ENCODE measurements around the gene SPINT2.
A peak's percentile ranks its signal among the peaks of the same experiment; 100 is the strongest.
"Not testable (repeated sequence)": the region's sequence is repeated elsewhere in the genome, so short reads cannot be mapped to it uniquely, and the experiment has no call there.

The SPINT2 gene

DNA sequence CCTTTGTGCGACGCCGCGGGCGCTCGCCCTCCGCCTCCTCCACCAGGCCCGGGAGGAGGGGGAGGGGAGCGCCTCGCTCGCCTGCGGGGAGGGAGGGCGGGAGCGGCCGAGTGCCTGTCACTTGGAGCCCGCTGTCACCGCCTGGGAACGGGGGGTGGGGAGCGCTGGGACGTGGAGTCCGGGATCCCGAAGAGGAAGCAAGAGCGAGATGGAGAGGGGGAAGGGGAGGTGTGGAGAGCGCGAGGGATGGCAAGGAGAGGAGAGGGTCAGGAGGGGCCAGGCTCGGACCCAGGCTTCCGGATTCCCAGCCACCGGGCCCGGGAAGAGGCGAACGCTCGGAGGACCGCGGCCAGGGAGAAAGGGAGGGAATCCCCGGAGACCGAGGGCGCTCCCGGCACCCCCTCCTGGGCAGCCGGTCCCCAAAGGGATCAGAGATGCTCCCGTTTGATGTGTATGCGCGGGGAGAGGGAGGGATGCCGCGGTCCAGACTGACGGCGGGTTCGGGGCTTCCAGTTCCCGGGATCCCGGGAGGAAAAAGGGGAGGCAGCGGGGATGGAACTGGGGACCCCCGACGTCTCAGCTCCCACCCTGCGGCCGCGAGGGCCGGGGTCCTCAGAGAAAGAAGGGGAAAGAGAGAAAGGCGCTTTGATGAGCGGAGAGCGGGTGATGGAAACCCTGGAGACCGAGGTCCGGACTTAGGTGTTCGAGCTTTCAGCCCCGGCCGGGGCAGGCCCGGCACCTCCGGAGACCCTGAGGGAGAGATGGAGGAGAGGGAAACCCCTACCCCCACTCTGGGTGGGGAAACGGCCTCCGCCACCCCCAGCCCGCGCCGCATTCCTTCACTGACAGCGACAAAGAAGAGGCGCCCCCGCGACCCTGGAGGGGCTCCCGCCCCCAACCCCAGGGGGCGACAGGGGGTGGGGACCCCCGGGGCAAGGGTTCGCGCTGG, 35.6 kb upstream of the SPINT2 start:
- ATAC-seq (no peak), DNase-seq (no peak)
- Mint-ChIP-seq H3K4me3 (peak overlapping the region; percentile 80 to 82), H3K9me3 (no peaks in the 10 kb centered on the region), H3K27me3 (peaks cover 85% of the 10 kb centered on the region), H3K4me1 (peaks cover 25% of the 10 kb centered on the region), H3K27ac (no peak overlapping the region)

DNA sequence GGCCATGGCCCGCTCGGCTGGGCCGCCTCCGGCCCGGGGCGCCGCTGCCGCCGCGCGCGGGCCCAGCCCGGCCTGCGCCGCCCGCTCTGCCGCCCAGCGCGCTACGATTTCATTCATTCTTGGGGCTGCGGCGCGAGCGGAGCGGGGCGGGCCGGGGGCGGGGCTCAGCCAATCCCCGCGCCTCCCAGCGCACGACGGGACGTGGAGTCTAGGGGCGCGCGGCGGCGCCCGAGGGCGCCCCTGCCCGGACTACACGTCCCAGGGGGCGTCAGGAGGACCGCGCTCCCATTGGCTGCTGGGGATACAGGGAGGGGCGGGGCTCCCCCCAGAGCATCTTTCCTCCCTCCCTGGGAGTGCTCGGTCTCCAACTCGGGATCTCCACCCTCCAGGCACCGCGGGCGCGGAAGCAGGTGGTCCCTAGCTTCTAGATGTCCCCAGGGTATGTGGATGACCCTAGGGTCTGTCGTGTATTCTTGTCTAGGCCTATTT, 34.7 kb upstream of the SPINT2 start:
- Mint-ChIP-seq H3K27ac (no peak overlapping the region), H3K9me3 (no peaks in the 10 kb centered on the region)

DNA sequence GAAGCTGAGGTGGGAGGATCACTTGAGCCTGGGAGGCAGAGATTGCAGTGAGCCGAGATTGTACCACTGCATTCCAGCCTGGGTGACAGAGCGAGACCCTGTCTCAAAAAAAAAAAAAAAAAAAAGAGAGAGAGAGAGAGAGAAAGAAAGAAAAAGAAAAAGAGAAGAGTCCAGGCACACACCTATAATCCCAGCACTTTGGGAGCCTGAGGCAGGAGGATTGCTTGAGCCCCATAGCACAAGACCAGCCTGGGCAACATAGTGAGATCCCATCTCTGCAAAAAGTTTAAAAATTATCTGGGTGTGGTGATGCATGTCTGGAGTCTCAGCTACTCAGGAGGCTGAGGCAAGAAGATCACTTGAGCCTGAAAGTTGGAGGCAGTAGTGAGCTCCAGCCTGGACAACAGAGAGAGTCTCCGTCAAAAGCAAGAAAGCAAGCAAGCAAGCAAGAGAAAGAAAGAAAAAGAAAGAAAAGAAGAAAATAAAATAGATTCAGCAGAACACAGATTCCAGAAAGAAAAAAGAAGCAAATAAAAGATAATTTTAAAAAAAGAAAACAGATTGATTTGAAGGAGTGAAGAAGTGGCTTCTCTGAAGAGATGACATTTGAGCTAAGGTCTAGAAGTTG, 33.8 kb upstream of the SPINT2 start:
- ATAC-seq, H3K9me3 Mint-ChIP-seq, DNase-seq, H3K27ac Mint-ChIP-seq, H3K4me3 Mint-ChIP-seq: not testable (repeated sequence)
- peaks cover 82% of the 10 kb centered on the region for H3K27me3 Mint-ChIP-seq
- peaks cover 15% of the 10 kb centered on the region for H3K4me1 Mint-ChIP-seq

More for the DNA sequence above, 34.7 kb upstream of the SPINT2 start:
- Mint-ChIP-seq H3K4me1 (peaks cover 16% of the 10 kb centered on the region), H3K4me3 (peak overlapping the region; percentile 35 to 36), H3K27me3 (peaks cover 84% of the 10 kb centered on the region)
- peak; percentile 87 for ATAC-seq
- peak; percentile 51 to 60 for DNase-seq

GRCh38 chr19:38231918-38232317, 32.5 kb upstream of the SPINT2 start:
- H3K27me3 Mint-ChIP-seq: peaks cover 76% of the 10 kb centered on the region
- no peak overlapping the region for H3K4me3 Mint-ChIP-seq

GRCh38 chr19:38233740-38234251, 30.6 kb upstream of the SPINT2 start:
- Mint-ChIP-seq H3K27me3 (peaks cover 66% of the 10 kb centered on the region), H3K4me1 (peaks cover 3% of the 10 kb centered on the region), H3K27ac (no peak overlapping the region), H3K9me3 (no peaks in the 10 kb centered on the region), H3K4me3 (no peak overlapping the region)
- DNase-seq (peak; percentile 80 to 81), ATAC-seq (peak; percentile 77)

More at GRCh38 chr19:38231918-38232317, 32.5 kb upstream of the SPINT2 start:
- DNase-seq: no peak
- H3K4me1 Mint-ChIP-seq: peaks cover 15% of the 10 kb centered on the region
- H3K9me3 Mint-ChIP-seq: no peaks in the 10 kb centered on the region
- no peak for ATAC-seq
- H3K27ac Mint-ChIP-seq: no peak overlapping the region

DNA sequence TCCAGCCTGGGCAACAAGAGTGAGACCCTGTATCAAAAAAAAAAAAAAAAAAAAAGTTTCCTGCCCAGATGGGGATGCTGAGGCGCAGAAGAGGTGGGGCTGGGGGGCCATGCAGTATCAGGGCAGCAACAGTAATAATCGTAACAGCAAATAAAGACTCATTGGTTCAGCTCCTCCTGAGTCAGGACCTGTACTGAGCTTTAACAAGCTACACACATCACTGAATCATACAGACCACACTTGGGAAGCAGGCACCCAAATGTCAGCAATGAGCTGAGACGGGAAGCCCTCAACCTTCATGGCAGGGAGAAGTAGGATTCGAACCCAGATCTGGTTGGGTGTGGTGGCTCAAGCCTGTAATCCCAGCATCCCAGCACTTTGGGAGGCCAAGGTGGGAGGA, 29.8 kb upstream of the SPINT2 start:
- H3K4me3 Mint-ChIP-seq: no peak overlapping the region
- ATAC-seq (no peak), DNase-seq (no peak)
- no peak overlapping the region for H3K27ac Mint-ChIP-seq
- H3K27me3 Mint-ChIP-seq: peaks cover 61% of the 10 kb centered on the region
- H3K4me1 Mint-ChIP-seq: no peaks in the 10 kb centered on the region
- no peaks in the 10 kb centered on the region for H3K9me3 Mint-ChIP-seq

GRCh38 chr19:38239816-38240215, 24.6 kb upstream of the SPINT2 start:
- no peak for DNase-seq
- ATAC-seq: no peak
- Mint-ChIP-seq H3K27me3 (peaks cover 21% of the 10 kb centered on the region), H3K27ac (no peak overlapping the region), H3K9me3 (no peaks in the 10 kb centered on the region), H3K4me3 (no peak overlapping the region), H3K4me1 (peaks cover 9% of the 10 kb centered on the region)

DNA sequence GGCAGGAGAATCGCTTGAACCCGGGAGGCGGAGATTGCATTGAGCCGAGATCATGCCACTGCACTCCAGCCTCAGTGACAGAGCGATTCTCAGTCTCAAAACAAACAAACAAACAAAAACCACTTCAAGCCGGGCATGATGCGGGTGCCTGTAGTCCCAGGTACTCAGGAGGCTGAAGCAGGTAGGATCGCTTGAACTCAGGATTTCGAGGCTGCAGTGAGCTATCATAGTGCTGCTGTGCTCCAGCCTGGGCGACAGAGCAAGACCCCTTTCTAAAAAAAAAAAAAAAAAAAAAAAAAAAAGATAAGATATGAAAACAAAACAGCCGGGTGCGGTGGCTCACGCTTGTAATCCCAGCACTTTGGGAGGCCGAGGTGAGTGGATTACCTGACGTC, 21.1 kb upstream of the SPINT2 start:
- ATAC-seq: no peak
- Mint-ChIP-seq H3K9me3 (no peaks in the 10 kb centered on the region), H3K27ac (peak overlapping the region in 1 of 2 donors; percentile 91), H3K4me1 (peaks cover 9% of the 10 kb centered on the region), H3K4me3 (peak overlapping the region; percentile 77 to 83), H3K27me3 (peaks cover 7% of the 10 kb centered on the region)
- no peak for DNase-seq

GRCh38 chr19:38245826-38246498, 18.4 kb upstream of the SPINT2 start:
- Mint-ChIP-seq H3K4me1 (peaks cover 9% of the 10 kb centered on the region), H3K4me3 (no peak overlapping the region), H3K27me3 (peaks cover 7% of the 10 kb centered on the region), H3K9me3 (no peaks in the 10 kb centered on the region), H3K27ac (no peak overlapping the region)
- no peak for DNase-seq
- no peak for ATAC-seq

DNA sequence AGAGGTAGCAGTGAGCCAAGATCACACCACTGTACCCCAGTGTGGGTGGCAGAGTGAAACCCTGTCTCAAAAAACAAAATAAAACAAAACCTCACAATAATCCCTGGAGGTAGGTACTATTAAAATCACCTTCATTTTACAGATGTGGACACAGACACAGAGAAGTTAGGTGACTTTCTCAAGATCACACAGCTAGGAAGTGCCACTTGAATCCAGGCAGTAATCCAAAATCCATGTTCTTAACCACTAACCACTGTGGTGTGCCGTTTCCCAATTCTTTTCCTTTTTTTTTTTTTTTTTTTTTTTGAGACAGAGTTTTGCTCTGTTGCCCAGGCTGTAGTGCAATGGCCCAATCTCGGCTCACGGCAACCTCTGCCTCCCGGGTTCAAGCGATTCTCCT, 17.2 kb upstream of the SPINT2 start:
- no peak overlapping the region for H3K4me3 Mint-ChIP-seq
- no peak overlapping the region for H3K27ac Mint-ChIP-seq
- peaks cover 7% of the 10 kb centered on the region for H3K27me3 Mint-ChIP-seq
- H3K9me3 Mint-ChIP-seq: no peaks in the 10 kb centered on the region
- DNase-seq (no peak), ATAC-seq (no peak)
- peaks cover 9% of the 10 kb centered on the region for H3K4me1 Mint-ChIP-seq

DNA sequence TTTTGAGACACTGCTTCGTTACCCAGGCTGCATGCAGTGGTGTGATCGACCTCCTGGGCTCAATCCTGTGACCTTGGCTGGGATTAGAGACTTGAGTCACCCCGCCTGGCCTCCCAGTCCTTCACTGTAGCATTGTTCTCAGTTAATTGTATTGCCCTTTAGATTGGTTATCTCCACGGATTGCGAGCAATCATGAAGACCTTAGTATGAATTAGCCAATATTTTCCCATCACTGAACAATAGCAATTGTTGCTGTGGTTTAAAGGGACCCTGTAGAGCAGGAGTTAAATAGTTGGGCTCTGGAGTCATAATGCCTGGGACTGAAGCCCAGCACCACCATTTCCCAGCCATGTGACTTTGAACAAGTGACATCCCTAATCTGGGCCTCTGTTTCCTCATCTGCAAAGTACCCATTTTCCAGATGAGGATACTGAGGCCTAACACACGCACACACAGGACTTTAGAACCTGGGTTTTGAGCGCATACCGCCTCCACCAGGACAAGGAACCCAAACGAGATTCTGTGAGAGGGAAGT, 16.6 kb upstream of the SPINT2 start:
- H3K27me3 Mint-ChIP-seq: peaks cover 7% of the 10 kb centered on the region
- DNase-seq (no peak), ATAC-seq (no peak)
- no peak overlapping the region for H3K27ac Mint-ChIP-seq
- peaks cover 9% of the 10 kb centered on the region for H3K4me1 Mint-ChIP-seq
- H3K9me3 Mint-ChIP-seq: no peaks in the 10 kb centered on the region
- H3K4me3 Mint-ChIP-seq: no peak overlapping the region

GRCh38 chr19:38248421-38248820, 16.0 kb upstream of the SPINT2 start:
- ATAC-seq (no peak), DNase-seq (no peak)
- Mint-ChIP-seq H3K27ac (no peak overlapping the region), H3K27me3 (peaks cover 7% of the 10 kb centered on the region), H3K4me3 (no peak overlapping the region), H3K9me3 (no peaks in the 10 kb centered on the region), H3K4me1 (peaks cover 8% of the 10 kb centered on the region)

- Mint-ChIP-seq H3K4me1 (no peaks in the 10 kb centered on the region), H3K27me3 (peaks cover 12% of the 10 kb centered on the region), H3K4me3 (no peak overlapping the region), H3K27ac (no peak overlapping the region), H3K9me3 (no peaks in the 10 kb centered on the region)
- no peak for DNase-seq
- no peak for ATAC-seq
Measured at GRCh38 chr19:38250428-38250820, 13.9 kb upstream of the SPINT2 start.

GRCh38 chr19:38250821-38251563, 13.4 kb upstream of the SPINT2 start:
- no peaks in the 10 kb centered on the region for H3K4me1 Mint-ChIP-seq
- peak overlapping the region in 1 of 2 donors; percentile 10 for H3K27ac Mint-ChIP-seq
- no peaks in the 10 kb centered on the region for H3K9me3 Mint-ChIP-seq
- no peak for ATAC-seq
- peaks cover 17% of the 10 kb centered on the region for H3K27me3 Mint-ChIP-seq
- no peak for DNase-seq
- no peak overlapping the region for H3K4me3 Mint-ChIP-seq
